ENCODE results near the gene ABHD12.
"Not testable (repeated sequence)": the region's sequence is repeated elsewhere in the genome, so short reads cannot be mapped to it uniquely, and the experiment has no call there.

ABHD12 gene

DNA sequence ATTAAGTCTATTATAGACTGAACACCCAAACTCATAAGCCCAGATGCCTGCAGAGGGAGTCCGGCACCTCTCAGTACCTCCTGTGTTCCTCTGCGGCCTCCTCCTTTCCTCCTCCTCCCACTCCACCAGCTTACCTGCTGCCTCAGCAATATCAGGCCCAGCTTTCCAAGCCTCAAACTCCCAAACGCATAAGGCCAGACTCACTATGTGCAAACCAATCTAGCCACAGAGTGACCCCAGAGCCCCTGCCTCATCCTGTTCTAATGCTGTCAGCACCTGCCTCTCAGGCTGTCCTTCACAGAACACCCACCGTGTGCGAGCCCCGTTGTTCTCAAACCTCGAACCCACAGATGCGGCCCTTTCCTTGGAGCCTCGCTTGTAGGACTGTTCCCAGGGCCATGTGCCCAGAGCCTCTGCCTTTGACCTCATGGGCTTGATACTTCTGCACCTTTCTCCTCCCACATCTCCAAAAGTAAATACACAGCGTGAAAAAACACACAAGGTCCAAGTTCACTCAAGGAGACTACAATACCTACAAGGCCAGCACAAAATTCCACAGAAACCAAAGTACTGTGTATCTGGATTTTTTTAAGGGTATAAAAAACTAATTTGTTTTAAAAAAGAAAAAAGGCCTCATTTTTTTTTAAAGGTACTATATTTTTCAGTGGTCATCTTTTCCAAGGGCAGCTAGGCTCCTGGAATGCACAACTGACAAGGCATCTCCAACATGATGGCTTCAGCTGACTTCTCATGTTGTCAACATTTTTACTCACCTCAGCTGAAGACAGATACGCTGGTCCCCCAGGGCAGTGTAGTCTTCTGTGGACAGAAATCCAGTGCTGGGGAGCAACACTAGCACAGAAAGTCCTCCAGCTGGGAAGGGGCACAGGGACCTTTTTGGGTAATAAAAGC lies 52.3 kb downstream of the ABHD12 start:
- Histone ChIP-seq H3K9me3 (ENCODE audit: low read length) (no peaks in the 10 kb centered on the region; the same call in 1 of the 2 replicates), H3K9me2 (ENCODE audit: low read depth, low read length) (no peaks in the 10 kb centered on the region), H3K27me3 (ENCODE audit: insufficient read depth, low read length) (no peaks in the 10 kb centered on the region), H3K4me3 (ENCODE audit: low read depth, low read length, poor library complexity, severe bottlenecking) (no peak overlapping the region), H3K4me2 (ENCODE audit: low read length) (no peak overlapping the region), H3K9ac (ENCODE audit: low read length) (no peak overlapping the region), H3K36me3 (ENCODE audit: insufficient read depth, low read length) (no peaks in the 10 kb centered on the region; the same call in 1 of the 2 replicates), H3K4me1 (ENCODE audit: insufficient read depth, low read length, severe bottlenecking) (peaks cover 22% of the 10 kb centered on the region), H3F3A (ENCODE audit: insufficient read depth, low read length) (no peaks in the 10 kb centered on the region), H2AFZ (ENCODE audit: low read length) (no peak overlapping the region), H3K27ac (ENCODE audit: low read depth, low read length, poor library complexity, severe bottlenecking) (no peak overlapping the region), H3K79me2 (ENCODE audit: insufficient read depth, low read length) (peaks cover 13% of the 10 kb centered on the region), H4K20me1 (ENCODE audit: insufficient read depth, low read length) (no peaks in the 10 kb centered on the region)
- TF ChIP-seq, protein P1, sequence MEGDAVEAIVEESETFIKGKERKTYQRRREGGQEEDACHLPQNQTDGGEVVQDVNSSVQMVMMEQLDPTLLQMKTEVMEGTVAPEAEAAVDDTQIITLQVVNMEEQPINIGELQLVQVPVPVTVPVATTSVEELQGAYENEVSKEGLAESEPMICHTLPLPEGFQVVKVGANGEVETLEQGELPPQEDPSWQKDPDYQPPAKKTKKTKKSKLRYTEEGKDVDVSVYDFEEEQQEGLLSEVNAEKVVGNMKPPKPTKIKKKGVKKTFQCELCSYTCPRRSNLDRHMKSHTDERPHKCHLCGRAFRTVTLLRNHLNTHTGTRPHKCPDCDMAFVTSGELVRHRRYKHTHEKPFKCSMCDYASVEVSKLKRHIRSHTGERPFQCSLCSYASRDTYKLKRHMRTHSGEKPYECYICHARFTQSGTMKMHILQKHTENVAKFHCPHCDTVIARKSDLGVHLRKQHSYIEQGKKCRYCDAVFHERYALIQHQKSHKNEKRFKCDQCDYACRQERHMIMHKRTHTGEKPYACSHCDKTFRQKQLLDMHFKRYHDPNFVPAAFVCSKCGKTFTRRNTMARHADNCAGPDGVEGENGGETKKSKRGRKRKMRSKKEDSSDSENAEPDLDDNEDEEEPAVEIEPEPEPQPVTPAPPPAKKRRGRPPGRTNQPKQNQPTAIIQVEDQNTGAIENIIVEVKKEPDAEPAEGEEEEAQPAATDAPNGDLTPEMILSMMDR (IDR thresholded peaks at IDR 0.05; ENCODE audit: low read length), result no peak
- no peak for TF ChIP-seq EZH2 (IDR thresholded peaks at IDR 0.05; ENCODE audit: borderline replicate concordance, low read length)

DNA sequence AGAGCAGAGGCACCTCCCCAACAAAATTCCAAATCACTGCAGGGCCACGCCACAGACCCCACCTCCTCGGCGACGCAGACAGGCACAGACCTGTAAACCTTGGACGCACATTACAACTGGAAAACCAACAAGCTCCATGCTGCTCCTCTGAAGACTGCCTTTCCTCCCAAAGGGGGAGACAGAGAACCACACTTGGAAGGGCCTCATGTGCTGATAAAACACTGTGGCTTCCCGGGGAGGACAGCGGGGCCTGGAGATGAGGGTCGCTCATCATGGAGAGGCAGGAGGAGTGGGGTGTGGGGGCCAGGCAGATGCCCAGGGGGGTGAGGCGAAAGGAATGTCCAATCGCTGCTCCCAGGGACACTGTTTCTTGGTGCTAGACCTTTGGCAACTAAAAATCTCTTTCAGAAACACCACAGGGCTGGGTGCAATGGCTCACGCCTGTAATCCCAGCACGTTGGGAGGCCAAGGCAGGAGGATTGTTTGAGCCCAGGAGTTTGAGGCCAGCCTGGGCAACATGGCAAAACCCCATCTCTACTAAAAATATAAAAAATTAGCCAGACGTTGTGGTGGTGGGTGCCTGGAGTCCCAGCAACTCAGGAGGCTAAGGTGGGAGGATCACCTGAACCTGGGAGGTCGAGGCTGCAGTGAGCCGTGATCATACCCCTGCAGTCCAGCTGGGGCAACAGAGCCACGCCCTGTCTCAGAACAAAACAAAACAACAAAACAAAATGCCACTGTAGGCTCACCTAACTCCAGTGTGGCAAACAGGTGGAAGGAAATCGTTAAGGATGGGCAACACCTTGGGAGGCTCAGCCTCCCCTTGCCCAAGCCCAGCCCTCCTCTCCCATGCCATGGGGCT lies 53.8 kb downstream of the ABHD12 start:
- Histone ChIP-seq H3K4me2 (ENCODE audit: low read length) (no peak overlapping the region), H3K36me3 (ENCODE audit: insufficient read depth, low read length) (no peaks in the 10 kb centered on the region; the same call in 1 of the 2 replicates), H3K79me2 (ENCODE audit: insufficient read depth, low read length) (peaks cover 8% of the 10 kb centered on the region), H3K9me2 (ENCODE audit: low read depth, low read length) (no peaks in the 10 kb centered on the region), H3K9ac (ENCODE audit: low read length) (no peak overlapping the region), H3K9me3 (ENCODE audit: low read length) (no peaks in the 10 kb centered on the region; the same call in 1 of the 2 replicates), H3K27ac (ENCODE audit: low read depth, low read length, poor library complexity, severe bottlenecking) (no peak overlapping the region), H3K4me1 (ENCODE audit: insufficient read depth, low read length, severe bottlenecking) (peaks cover 14% of the 10 kb centered on the region), H2AFZ (ENCODE audit: low read length) (no peak overlapping the region), H4K20me1 (ENCODE audit: insufficient read depth, low read length) (no peaks in the 10 kb centered on the region), H3K27me3 (ENCODE audit: insufficient read depth, low read length) (no peaks in the 10 kb centered on the region), H3K4me3 (ENCODE audit: low read depth, low read length, poor library complexity, severe bottlenecking) (no peak overlapping the region), H3F3A (ENCODE audit: insufficient read depth, low read length) (no peaks in the 10 kb centered on the region)
- TF ChIP-seq, protein P1 (IDR thresholded peaks at IDR 0.05; ENCODE audit: low read length), result no peak
- TF ChIP-seq EZH2 (IDR thresholded peaks at IDR 0.05; ENCODE audit: borderline replicate concordance, low read length), result no peak

DNA sequence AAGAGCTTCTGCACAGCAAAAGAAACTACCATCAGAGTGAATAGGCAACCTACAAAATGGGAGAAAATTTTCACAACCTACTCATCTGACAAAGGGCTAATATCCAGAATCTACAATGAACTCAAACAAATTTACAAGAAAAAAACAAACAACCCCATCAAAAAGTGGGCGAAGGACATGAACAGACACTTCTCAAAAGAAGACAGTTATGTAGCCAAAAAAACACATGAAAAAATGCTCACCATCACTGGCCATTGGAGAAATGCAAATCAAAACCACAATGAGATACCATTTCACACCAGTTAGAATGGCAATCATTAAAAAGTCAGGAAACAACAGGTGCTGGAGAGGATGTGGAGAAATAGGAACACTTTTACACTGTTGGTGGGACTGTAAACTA lies 55.7 kb downstream of the ABHD12 start:
- H3K4me3 ChIP-seq (ENCODE audit: low read depth, low read length, poor library complexity, severe bottlenecking); H3K9me3 ChIP-seq (ENCODE audit: low read length); H3K9me2 ChIP-seq (ENCODE audit: low read depth, low read length); H3K9ac ChIP-seq (ENCODE audit: low read length); H4K20me1 ChIP-seq (ENCODE audit: insufficient read depth, low read length); H2AFZ ChIP-seq (ENCODE audit: low read length); H3K4me2 ChIP-seq (ENCODE audit: low read length); H3F3A ChIP-seq (ENCODE audit: insufficient read depth, low read length); H3K79me2 ChIP-seq (ENCODE audit: insufficient read depth, low read length); H3K4me1 ChIP-seq (ENCODE audit: insufficient read depth, low read length, severe bottlenecking); H3K27me3 ChIP-seq (ENCODE audit: insufficient read depth, low read length); H3K36me3 ChIP-seq (ENCODE audit: insufficient read depth, low read length); H3K27ac ChIP-seq (ENCODE audit: low read depth, low read length, poor library complexity, severe bottlenecking): not testable (repeated sequence)

Measured in OCI-LY1 (cell line).